Stimulated activated effector memory CD8-positive, alpha-beta T cell treated with anti-CD3 and anti-CD28 coated beads, Interleukin-12 subunit alpha, Interleukin-12 subunit beta, amount 100 ng/mL, for 72 hours (primary cell): Measurements from ENCODE around the gene SLC1A7.

Source experiments
- ATAC-seq: fragments of 150-1000 bp; cut with Tn5 transposase; 2 replicates; pipeline ENCODE4 v1.10.0; 2021
- DNase-seq, 2 donors: peaks; one replicate each; pipeline ENCODE4 v3.0.0; 2021 to 2022; ENCODE audit warnings: low spot score in 2 of 2
- H3K27ac Mint-ChIP-seq: one replicate; pipeline ENCODE4 v1.8.0; 2022; ENCODE audit warnings: mild to moderate bottlenecking, mixed read lengths
- H3K36me3 Mint-ChIP-seq: one replicate; pipeline ENCODE4 v1.8.0; 2022; ENCODE audit warnings: mild to moderate bottlenecking, mixed read lengths
- H3K4me1 Mint-ChIP-seq: one replicate; pipeline ENCODE4 v1.8.0; 2022; ENCODE audit warnings: mixed read lengths
- H3K4me3 Mint-ChIP-seq: one replicate; pipeline ENCODE4 v1.8.0; 2022; ENCODE audit warnings: mild to moderate bottlenecking, mixed read lengths
- H3K9me3 Mint-ChIP-seq: one replicate; pipeline ENCODE4 v1.8.0; 2022; ENCODE audit warnings: mixed read lengths

The SLC1A7 gene

DNA sequence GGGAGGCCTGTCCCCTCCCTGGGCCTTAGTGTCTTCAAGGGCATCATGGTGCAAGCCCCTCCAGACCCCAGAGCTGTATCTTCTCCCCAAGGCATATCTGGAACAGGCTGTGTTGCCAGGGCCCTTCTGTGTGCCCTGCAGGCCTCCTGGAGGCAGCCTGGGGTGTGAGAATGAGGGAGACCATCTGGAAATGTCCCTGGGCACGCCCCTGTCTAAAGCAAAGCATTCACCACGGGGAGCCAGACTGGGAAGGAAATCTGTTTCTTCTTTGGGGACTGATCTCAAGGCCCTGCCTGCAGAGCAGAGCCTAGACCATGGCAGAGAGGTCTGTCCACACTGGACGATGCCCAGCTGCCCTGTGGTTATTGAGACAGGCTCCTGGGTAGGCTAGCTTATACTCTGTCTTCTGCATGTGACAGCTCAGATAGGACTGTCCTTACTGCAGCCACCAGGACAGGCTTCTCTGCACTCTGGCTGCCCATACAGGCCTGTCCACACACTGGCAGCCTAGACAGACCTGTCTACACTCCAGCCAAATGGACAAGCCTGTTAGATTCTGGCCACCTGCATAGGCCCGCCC is 55.9 kb downstream of the SLC1A7 start:
- Mint-ChIP-seq H3K4me1 (peaks cover 28% of the 10 kb centered on the region), H3K9me3 (no peaks in the 10 kb centered on the region), H3K27ac (no peak overlapping the region), H3K36me3 (no peaks in the 10 kb centered on the region), H3K4me3 (no peak overlapping the region)
- no peak for DNase-seq
- ATAC-seq, result no peak

DNA sequence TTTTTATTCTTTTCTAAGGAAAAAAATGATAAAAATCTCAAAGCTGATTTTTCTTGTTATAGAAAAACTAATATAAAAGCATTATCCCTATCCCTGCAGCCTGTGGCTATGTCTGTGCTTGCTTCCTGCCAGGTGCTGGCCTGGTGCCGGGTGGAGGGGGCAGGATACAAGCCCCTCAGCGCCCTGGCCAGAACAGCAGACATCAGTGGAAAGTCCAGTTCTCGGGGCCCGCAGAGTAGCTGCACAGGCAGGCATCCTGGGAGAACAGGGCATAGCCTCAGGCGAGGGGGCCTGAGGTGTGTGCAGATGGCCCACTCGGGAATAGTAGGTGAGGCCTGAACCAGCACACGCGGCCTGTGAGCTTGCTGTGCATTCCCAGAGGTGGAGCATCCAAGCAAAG is 57.0 kb downstream of the SLC1A7 start:
- Mint-ChIP-seq H3K36me3 (no peaks in the 10 kb centered on the region), H3K4me1 (peaks cover 28% of the 10 kb centered on the region), H3K27ac (peak overlapping the region; percentile 86), H3K9me3 (no peaks in the 10 kb centered on the region), H3K4me3 (no peak overlapping the region)
- ATAC-seq (no peak), DNase-seq (no peak)

DNA sequence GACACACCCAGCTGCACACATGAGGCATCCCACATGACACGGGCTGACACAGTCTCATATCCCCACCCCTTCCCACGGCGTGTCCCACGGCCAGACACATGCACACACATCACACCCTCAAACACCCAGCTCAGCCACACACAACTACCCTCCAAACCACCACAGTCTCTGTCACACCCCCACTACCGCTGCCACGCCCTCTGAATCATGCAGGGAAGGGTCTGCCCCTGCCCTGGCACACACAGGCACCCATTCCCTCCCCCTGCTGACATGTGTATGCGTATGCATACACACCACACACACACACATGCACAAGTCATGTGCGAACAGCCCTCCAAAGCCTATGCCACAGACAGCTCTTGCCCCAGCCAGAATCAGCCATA is 57.9 kb downstream of the SLC1A7 start:
- peak; percentile 59 for ATAC-seq
- Mint-ChIP-seq H3K27ac (peak overlapping the region; percentile 86), H3K4me1 (peaks cover 28% of the 10 kb centered on the region), H3K36me3 (no peaks in the 10 kb centered on the region), H3K4me3 (no peak overlapping the region), H3K9me3 (no peaks in the 10 kb centered on the region)
- no peak for DNase-seq

DNA sequence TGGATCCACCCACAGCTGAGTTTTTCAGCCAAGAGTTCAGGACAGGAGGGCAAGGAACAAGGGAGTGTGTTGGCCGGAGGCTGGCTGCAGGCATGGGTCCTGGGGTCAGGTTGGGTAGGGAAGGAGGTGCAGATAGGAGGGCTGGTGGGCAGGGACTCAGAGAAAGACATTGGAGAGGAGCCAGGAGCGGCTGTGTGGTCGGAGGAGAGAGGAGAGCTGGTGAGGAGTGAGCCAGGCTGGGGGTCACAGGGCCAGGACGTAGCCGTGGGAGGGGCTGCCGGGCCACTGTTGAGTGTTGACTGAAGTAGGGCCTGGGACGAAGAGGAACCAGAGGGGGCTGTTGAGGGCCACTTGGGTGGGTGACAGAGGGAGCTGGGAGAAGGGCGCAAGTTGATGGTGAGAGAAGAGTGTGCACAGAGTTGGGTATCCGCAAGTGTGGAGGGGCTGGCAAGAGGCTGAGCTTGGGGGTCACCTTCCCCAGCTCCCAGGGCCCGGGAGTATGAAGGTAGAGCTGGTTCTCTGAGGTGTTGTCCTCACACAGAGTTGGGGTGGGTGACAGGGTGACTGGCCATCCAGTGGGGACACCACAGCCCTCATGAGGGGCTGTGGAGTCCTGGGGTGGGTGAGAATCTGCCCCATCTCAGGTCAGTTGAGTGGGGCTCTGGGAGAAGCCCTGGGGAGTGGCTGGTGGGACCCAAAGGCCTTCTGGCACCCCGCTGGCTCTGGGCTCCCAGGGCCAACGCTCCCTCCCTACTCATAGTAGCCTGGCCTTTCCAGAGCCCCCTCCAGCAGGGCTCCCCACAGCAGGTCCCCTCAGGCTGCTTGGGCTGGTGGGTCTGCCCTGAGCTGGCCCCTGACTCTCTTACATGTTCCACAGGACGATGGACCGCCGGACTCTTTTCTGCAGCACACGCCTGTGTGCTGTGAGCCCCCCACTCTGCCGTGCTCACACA is 58.5 kb downstream of the SLC1A7 start:
- Mint-ChIP-seq H3K4me3 (no peak overlapping the region), H3K9me3 (no peaks in the 10 kb centered on the region), H3K4me1 (peaks cover 28% of the 10 kb centered on the region), H3K36me3 (no peaks in the 10 kb centered on the region), H3K27ac (peak overlapping the region; percentile 86)
- DNase-seq, result no peak
- ATAC-seq, result no peak

DNA sequence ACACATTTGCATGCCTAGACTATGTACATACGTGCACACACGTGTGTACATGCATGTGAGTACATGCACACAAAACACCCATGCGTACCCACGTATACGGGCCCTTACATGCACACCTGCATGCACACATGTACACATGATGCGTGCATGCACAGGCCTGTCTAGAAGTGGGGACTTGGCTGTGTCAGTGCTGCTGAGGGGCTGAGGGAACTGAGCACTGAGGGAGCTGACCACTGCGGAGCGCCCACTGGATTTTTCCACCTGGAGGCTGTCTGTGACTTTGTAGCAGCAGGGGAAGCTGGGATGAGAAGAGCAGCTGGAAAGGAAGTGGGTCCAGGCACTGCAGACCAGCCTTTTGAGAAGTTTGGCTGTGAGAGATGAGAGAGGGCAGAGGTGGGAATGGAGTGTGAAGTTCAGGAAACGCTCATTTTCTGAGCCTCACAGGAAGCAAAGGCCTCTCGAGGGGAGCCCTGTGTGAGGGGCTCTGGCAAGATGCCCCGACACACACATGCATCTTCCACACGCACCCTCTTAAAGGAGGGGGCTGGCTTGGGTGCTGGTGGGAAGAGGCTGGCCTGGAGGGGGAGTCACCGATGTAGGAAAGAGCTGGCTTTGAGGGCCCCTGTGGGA is 59.5 kb downstream of the SLC1A7 start:
- Mint-ChIP-seq H3K4me3 (no peak overlapping the region), H3K9me3 (no peaks in the 10 kb centered on the region), H3K36me3 (no peaks in the 10 kb centered on the region), H3K27ac (peak overlapping the region; percentile 86), H3K4me1 (peaks cover 28% of the 10 kb centered on the region)
- DNase-seq, result no peak
- no peak for ATAC-seq

DNA sequence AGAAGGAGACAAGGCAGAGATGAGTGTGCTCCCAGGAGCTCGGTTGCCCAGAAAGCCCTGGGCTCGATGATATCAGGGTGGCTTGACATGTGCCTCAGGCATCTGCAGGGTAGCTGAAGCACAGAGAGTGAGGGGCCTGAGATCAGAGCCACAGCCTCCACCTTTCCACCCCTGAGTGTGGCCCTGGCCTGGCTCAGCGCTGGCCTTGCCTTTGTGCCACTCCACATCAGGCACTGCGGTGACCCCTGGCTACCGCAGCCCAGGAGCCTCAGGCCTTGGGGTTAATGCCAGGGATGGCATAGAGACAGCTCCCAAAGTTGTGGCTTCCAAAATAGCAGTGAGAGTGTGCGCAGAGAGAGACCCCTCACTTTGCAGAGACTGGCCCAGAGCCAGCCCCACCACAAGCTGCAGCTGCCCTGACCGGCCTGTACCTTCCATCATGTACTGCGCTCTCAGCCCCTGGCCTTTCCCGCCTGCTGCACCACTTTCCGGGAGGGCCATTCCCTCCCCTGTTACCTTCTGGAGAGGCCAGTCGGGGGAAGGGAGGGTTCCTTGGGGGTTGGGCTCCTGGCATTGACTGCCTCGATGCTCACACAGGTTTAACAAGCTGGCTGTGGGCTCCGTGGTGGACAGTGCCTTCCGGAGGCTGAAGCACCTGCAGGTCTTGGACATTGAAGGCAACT is 60.9 kb downstream of the SLC1A7 start:
- DNase-seq, result no peak
- Mint-ChIP-seq H3K9me3 (no peaks in the 10 kb centered on the region), H3K27ac (no peak overlapping the region), H3K4me1 (peaks cover 28% of the 10 kb centered on the region), H3K36me3 (no peaks in the 10 kb centered on the region), H3K4me3 (no peak overlapping the region)
- no peak for ATAC-seq

DNA sequence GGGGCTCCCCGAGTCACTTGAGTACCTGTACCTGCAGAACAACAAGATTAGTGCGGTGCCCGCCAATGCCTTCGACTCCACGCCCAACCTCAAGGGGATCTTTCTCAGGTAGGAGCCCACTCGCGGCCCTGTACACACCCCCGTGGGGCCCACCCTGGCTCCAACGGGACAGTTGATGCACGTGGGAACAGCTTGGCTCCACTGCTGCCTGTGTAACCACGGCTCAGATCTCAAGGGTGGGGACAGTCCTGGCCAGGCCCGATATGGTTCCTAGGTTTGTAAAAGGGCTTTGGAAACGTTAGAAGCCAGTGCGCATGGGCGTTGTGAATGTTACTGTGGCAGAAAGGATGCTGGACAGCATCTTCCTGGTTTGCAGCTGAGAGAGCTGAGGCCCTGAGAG is 61.7 kb downstream of the SLC1A7 start:
- Mint-ChIP-seq H3K4me1 (peaks cover 28% of the 10 kb centered on the region), H3K27ac (no peak overlapping the region), H3K36me3 (no peaks in the 10 kb centered on the region), H3K4me3 (no peak overlapping the region), H3K9me3 (no peaks in the 10 kb centered on the region)
- ATAC-seq (no peak), DNase-seq (no peak)

DNA sequence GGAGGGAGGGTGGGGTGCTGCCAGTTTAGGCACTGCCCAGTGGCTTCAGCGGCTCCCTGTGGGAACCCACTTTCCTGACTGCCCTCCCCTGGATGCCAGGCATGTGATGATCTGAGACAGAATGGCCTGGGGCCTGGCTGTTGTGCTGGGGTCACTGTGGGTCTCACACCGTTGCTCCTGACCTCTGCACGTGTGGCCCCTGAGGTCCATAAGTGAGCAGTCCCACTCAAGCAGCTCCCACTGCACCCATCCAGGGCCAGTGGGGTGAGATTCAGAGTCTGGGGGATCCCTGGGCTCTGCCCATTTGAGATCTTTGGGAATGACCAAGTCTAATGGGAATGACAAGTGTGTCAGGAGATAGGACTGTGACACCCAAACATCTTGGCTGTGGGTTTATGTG is 62.4 kb downstream of the SLC1A7 start:
- Mint-ChIP-seq H3K4me3 (no peak overlapping the region), H3K27ac (no peak overlapping the region), H3K9me3 (no peaks in the 10 kb centered on the region), H3K4me1 (peaks cover 33% of the 10 kb centered on the region), H3K36me3 (no peaks in the 10 kb centered on the region)
- DNase-seq, result no peak
- no peak for ATAC-seq

DNA sequence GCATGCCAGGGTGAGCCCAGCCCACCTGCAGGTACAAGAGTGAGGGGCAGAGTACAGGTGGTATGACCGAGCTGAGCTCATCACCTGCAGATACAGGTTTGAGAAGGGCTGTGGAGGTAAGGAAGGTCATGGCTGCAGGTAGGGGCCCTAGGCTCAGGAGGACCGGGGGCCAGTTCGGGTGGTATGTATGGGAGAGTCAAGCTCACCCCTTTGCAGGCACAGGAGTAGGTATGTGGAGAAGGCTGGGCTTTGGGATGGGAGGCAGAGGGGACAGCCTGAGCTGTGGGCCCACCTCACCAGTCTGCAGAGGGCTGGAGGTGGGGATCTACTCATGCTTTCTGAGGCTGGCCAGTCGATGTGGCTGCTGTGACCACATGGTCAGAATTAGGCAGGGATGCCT is 63.2 kb downstream of the SLC1A7 start:
- no peak for ATAC-seq
- no peak for DNase-seq
- Mint-ChIP-seq H3K9me3 (no peaks in the 10 kb centered on the region), H3K4me3 (no peak overlapping the region), H3K4me1 (peaks cover 30% of the 10 kb centered on the region), H3K36me3 (no peaks in the 10 kb centered on the region), H3K27ac (no peak overlapping the region)

DNA sequence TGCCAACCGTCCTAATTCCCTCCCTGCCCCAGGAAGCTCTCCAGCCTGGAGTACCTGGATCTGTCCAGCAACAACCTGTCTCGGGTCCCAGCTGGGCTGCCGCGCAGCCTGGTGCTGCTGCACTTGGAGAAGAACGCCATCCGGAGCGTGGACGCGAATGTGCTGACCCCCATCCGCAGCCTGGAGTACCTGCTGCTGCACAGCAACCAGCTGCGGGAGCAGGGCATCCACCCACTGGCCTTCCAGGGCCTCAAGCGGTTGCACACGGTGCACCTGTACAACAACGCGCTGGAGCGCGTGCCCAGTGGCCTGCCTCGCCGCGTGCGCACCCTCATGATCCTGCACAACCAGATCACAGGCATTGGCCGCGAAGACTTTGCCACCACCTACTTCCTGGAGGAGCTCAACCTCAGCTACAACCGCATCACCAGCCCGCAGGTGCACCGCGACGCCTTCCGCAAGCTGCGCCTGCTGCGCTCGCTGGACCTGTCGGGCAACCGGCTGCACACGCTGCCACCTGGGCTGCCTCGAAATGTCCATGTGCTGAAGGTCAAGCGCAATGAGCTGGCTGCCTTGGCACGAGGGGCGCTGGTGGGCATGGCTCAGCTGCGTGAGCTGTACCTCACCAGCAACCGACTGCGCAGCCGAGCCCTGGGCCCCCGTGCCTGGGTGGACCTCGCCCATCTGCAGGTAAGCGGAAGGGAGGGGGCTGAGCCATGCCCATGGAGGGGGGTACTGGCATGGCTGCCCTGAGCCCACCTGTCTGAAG is 63.9 kb downstream of the SLC1A7 start:
- no peak overlapping the region for H3K27ac Mint-ChIP-seq
- no peak for DNase-seq
- peaks cover 24% of the 10 kb centered on the region for H3K4me1 Mint-ChIP-seq
- H3K9me3 Mint-ChIP-seq, result no peaks in the 10 kb centered on the region
- H3K4me3 Mint-ChIP-seq, result no peak overlapping the region
- H3K36me3 Mint-ChIP-seq, result no peaks in the 10 kb centered on the region
- ATAC-seq, result no peak

DNA sequence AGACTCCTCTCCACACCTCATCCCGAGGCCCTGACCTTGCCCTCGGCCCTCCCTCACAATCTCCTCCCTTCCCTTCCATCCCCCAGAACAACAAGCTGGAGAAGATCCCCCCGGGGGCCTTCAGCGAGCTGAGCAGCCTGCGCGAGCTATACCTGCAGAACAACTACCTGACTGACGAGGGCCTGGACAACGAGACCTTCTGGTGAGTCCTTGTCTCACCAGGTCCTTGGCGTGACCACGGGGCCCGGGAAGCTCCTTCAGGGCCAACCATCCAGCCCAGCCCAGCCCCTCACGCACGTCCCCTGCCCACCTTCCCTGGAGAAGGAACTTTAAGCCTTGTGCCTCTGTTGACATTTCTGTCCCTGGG is 64.9 kb downstream of the SLC1A7 start:
- Mint-ChIP-seq H3K9me3 (no peaks in the 10 kb centered on the region), H3K4me1 (peaks cover 15% of the 10 kb centered on the region), H3K27ac (no peak overlapping the region), H3K36me3 (no peaks in the 10 kb centered on the region), H3K4me3 (no peak overlapping the region)
- no peak for ATAC-seq
- no peak for DNase-seq

DNA sequence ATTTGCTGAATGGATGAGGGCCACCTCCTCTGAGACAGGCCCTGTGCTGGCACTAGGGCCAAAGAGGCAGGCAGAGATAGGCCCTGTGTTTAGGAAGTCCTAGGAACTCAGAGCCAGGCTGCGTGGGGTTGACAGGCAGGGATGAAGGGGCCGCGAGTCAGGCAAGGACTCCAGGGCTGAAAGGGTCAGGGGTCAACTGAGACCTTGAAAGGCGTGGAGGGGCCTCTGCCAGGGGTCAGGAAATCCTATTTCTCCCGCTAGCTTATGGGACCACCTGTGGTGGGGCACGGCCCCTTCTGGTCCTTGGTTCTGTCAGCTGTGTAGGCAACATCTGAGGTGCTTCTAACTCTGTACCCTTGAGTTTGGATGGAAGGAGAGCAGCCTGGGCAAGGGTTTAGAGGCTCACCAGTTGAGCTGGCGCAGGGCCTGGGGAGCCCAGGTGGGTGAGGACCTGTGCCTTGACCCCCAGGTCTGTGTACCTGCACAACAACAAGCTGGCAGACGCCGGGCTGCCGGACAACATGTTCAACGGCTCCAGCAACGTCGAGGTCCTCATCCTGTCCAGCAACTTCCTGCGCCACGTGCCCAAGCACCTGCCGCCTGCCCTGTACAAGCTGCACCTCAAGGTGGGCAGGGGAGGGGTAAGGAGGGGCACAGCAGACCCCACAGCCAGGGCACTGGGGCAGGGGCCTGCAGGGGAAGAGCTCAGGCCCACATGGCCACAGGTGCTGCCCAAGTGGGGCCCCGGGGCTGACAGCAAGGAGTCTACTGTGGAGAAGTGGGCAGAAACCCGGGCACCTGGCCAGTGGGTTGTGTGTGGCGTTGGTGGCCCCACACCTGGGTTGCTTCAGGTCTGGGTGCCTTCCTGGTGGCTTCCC is 65.5 kb downstream of the SLC1A7 start:
- Mint-ChIP-seq H3K36me3 (no peaks in the 10 kb centered on the region), H3K4me1 (peaks cover 11% of the 10 kb centered on the region), H3K9me3 (no peaks in the 10 kb centered on the region), H3K4me3 (no peak overlapping the region), H3K27ac (no peak overlapping the region)
- ATAC-seq (no peak), DNase-seq (no peak)

DNA sequence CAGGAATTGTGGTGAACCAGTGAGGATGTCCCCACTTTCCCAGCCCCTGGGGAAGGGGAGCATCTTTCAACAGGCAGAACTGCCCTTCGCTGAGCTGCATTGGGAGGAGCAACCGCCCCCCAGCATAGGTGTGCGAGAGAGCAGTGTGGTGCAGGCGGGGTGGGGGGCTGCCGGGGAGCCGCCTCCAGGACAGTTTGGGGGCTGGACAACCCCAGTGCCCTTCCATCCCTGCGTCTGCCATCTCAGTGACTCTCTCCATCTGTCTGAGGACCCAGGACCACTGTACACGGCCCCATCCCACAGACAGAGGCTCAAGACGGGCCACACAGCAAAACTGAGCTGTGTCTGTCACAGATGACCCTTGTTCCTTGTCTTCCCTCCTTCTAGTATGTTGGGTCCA is 66.3 kb downstream of the SLC1A7 start:
- DNase-seq (no peak), ATAC-seq (no peak)
- Mint-ChIP-seq H3K36me3 (no peaks in the 10 kb centered on the region), H3K27ac (no peak overlapping the region), H3K9me3 (no peaks in the 10 kb centered on the region), H3K4me3 (no peak overlapping the region), H3K4me1 (peaks cover 11% of the 10 kb centered on the region)

GRCh38 chr1:53075761-53076163 is 66.7 kb downstream of the SLC1A7 start:
- ATAC-seq, result no peak

More at GRCh38 chr1:53075761-53076163, 66.7 kb downstream of the SLC1A7 start:
- Mint-ChIP-seq H3K36me3 (no peaks in the 10 kb centered on the region), H3K9me3 (no peaks in the 10 kb centered on the region), H3K4me1 (peaks cover 11% of the 10 kb centered on the region), H3K4me3 (no peak overlapping the region), H3K27ac (no peak overlapping the region)
- DNase-seq, result no peak
